Coronary artery (tissue), 2 donors: Measurements from ENCODE around the gene C22orf23.
"Not testable (repeated sequence)": the region's sequence is repeated elsewhere in the genome, so short reads cannot be mapped to it uniquely, and the experiment has no call there.

ENCODE experiments used
- DNase-seq: peaks from one replicate; pipeline ENCODE4 v3.0.0-alpha.2; 2017; ENCODE audit warnings: low spot score
- H3K27ac ChIP-seq, 2 donors: fragments of 200-600 bp; sonication (generic); one replicate each; pipeline ENCODE4 v1.5.1; 2016 to 2019
- H3K4me3 ChIP-seq: fragments of 200-600 bp; sonication (generic); 2 replicates; pipeline ENCODE4 v1.5.1; 2016; ENCODE audit warnings: mild to moderate bottlenecking, moderate library complexity
- TF ChIP-seq, protein P1 (sequence below): fragments of 200-600 bp; sonication (generic); IDR thresholded peaks from one replicate; pipeline ENCODE4 v1.5.1; 2019; ENCODE audit warnings: antibody characterized with exemption

C22orf23 gene

DNA sequence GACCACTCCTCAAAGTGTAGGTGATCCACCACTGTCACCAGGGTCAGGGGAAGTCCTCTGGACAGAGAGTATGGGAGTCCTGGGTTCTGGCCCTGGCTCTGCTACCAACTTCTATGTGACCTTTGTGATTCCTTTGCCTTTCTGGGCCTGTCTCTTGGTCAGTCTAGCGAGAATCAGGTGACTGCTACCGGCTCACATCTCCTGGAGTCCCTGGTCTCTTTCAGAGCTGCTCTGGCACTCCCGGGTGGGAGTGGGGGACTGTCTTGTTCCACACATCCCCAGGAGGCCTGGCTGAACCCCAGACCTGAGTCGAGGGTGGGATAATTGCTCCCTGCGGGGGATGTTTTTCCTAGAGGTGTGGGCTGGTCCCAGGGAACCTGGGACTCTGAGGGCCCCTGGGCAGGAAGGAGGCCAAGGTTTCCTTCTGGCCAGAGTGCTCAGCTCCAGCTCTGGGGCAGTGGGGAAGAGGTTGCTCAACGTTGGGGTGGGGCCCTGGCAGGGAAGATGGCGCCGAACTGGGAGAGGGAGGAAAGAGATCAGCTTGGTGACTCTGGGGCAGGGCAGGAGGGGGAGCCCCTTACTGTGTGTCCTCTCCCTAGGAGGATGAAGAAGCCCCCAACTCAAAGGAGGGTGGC is 28.9 kb upstream of the C22orf23 start:
- no peak for DNase-seq
- peak overlapping the region in 1 of 2 donors; percentile 56 for H3K27ac ChIP-seq
- H3K4me3 ChIP-seq: peak overlapping the region; percentile 21
- TF ChIP-seq, protein P1, sequence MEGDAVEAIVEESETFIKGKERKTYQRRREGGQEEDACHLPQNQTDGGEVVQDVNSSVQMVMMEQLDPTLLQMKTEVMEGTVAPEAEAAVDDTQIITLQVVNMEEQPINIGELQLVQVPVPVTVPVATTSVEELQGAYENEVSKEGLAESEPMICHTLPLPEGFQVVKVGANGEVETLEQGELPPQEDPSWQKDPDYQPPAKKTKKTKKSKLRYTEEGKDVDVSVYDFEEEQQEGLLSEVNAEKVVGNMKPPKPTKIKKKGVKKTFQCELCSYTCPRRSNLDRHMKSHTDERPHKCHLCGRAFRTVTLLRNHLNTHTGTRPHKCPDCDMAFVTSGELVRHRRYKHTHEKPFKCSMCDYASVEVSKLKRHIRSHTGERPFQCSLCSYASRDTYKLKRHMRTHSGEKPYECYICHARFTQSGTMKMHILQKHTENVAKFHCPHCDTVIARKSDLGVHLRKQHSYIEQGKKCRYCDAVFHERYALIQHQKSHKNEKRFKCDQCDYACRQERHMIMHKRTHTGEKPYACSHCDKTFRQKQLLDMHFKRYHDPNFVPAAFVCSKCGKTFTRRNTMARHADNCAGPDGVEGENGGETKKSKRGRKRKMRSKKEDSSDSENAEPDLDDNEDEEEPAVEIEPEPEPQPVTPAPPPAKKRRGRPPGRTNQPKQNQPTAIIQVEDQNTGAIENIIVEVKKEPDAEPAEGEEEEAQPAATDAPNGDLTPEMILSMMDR: no peak

- TF ChIP-seq, protein P1: no peak
- no peak for DNase-seq
- Histone ChIP-seq H3K4me3 (peak overlapping the region; percentile 34), H3K27ac (peak overlapping the region in 1 of 2 donors; percentile 56)
These were observed 28.0 kb upstream of the C22orf23 start for GRCh38 chr22:37981282-37982011.

- H3K4me3 ChIP-seq: no peak overlapping the region
These were observed 26.4 kb upstream of the C22orf23 start for GRCh38 chr22:37979782-37980181.

GRCh38 chr22:37976547-37976946 is 23.1 kb upstream of the C22orf23 start:
- TF ChIP-seq, protein P1: no peak

More at GRCh38 chr22:37979782-37980181, 26.4 kb upstream of the C22orf23 start:
- H3K27ac ChIP-seq: no peak overlapping the region
- no peak for DNase-seq
- TF ChIP-seq, protein P1: no peak

GRCh38 chr22:37976022-37976421 is 22.6 kb upstream of the C22orf23 start:
- not testable (repeated sequence) for H3K4me3 ChIP-seq, DNase-seq, H3K27ac ChIP-seq

More at GRCh38 chr22:37976547-37976946, 23.1 kb upstream of the C22orf23 start:
- no peak overlapping the region for H3K27ac ChIP-seq
- no peak for DNase-seq
- no peak overlapping the region for H3K4me3 ChIP-seq

DNA sequence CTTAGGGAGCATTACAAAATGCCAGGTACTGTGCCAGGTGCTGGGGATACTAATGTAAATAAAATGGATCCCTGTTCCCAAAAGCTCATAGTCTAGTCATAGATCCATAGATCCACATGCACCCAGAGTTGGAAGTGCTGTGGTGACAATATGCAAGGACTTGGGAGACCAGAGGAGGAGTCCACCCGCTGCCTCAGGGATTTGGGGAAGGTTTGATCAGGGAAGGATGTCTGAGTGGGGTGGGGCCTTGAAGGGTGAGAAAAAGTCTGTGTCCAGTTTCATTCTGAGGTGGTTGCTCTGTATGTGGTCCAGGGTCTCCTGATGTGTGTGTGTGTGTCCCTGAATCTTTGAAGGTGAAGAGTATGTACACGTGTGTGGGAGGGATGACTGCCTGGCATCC is 21.8 kb upstream of the C22orf23 start:
- Histone ChIP-seq H3K27ac (no peak overlapping the region), H3K4me3 (no peak overlapping the region)
- TF ChIP-seq, protein P1: no peak
- no peak for DNase-seq

GRCh38 chr22:37973271-37974170 is 20.1 kb upstream of the C22orf23 start:
- H3K4me3 ChIP-seq: no peak overlapping the region
- no peak overlapping the region for H3K27ac ChIP-seq
- no peak for DNase-seq
- TF ChIP-seq, protein P1: no peak
